Epithelial cell of esophagus (primary cell): ENCODE data around the gene LTBP2.

Experiments used
- DNase-seq: peaks from one replicate; pipeline ENCODE4 v3.0.0; 2010; ENCODE audit warnings: low read depth
- H3K4me3 ChIP-seq: 2 replicates; pipeline ENCODE4 v1.5.1; 2011; ENCODE audit warnings: mild to moderate bottlenecking, low read length, control low read depth
- CTCF ChIP-seq: IDR thresholded peaks from 2 replicates; pipeline ENCODE4 v1.5.1; 2011; ENCODE audit warnings: low read depth, mild to moderate bottlenecking, low read length, control low read depth, inconsistent platforms; ENCODE audit not compliant: insufficient read depth; ENCODE audit errors: missing control alignments

The LTBP2 gene

GRCh38 chr14:74504412-74504811 lies 107.6 kb downstream of the LTBP2 start:
- no peak for TF ChIP-seq CTCF
- no peak for DNase-seq
- no peak overlapping the region for H3K4me3 ChIP-seq

GRCh38 chr14:74503938-74504335 lies 108.1 kb downstream of the LTBP2 start:
- H3K4me3 ChIP-seq: no peak overlapping the region
- no peak for DNase-seq
- TF ChIP-seq CTCF: no peak

GRCh38 chr14:74503291-74503937 lies 108.6 kb downstream of the LTBP2 start:
- H3K4me3 ChIP-seq: no peak overlapping the region
- DNase-seq: no peak
- TF ChIP-seq CTCF: no peak

- peak; percentile 65 for DNase-seq
- TF ChIP-seq CTCF: peak; percentile 77
- H3K4me3 ChIP-seq: no peak overlapping the region
Measured at GRCh38 chr14:74502236-74503019, 109.6 kb downstream of the LTBP2 start.

- no peak for TF ChIP-seq CTCF
- no peak for DNase-seq
- no peak overlapping the region for H3K4me3 ChIP-seq
Measured at GRCh38 chr14:74501691-74502090, 110.3 kb downstream of the LTBP2 start.

- DNase-seq: peak; percentile 75
- peak; percentile 87 for TF ChIP-seq CTCF
- H3K4me3 ChIP-seq: no peak overlapping the region
Measured at GRCh38 chr14:74501135-74501614, 110.9 kb downstream of the LTBP2 start.
